Calu3 (cell line): ENCODE measurements around the gene CHAD. TPM values are rescaled to one million over a fixed set of nuclear protein-coding genes. Genes with fewer than 3 reads are reported as not detected.
A peak's percentile ranks its signal among the peaks of the same experiment; 100 is the strongest.

ENCODE experiments used
- BruUV-seq: library from RNA; stranded (reverse); fragments of 400-500 nt; replicated peaks from 2 replicates; lab custom pipeline; 2021; lab: Mats Ljungman, UMichigan
- CTCF ChIA-PET: fragments of 300-600 bp; sonication (Branson Sonifier 250); formaldehyde crosslinking; loops from one replicate; lab custom pipeline; 2022; ENCODE audit warnings: antibody characterized with exemption; lab: Charles Lee
- DNase-seq: peaks from one replicate; pipeline ENCODE4 v3.0.0; 2022
- H3K27ac Mint-ChIP-seq: one replicate; pipeline ENCODE4 v1.8.0; 2022; ENCODE audit warnings: mixed read lengths; ENCODE audit not compliant: unreplicated experiment
- H3K27me3 Mint-ChIP-seq: one replicate; pipeline ENCODE4 v1.8.0; 2022; ENCODE audit warnings: mixed read lengths; ENCODE audit not compliant: unreplicated experiment
- H3K36me3 Mint-ChIP-seq: one replicate; pipeline ENCODE4 v1.8.0; 2022; ENCODE audit warnings: mild to moderate bottlenecking, moderate library complexity, mixed read lengths; ENCODE audit not compliant: insufficient read depth, unreplicated experiment
- H3K4me1 Mint-ChIP-seq: one replicate; pipeline ENCODE4 v1.8.0; 2022; ENCODE audit warnings: mild to moderate bottlenecking, low read depth, mixed read lengths; ENCODE audit not compliant: unreplicated experiment
- H3K4me3 Mint-ChIP-seq: one replicate; pipeline ENCODE4 v1.8.0; 2022; ENCODE audit warnings: mild to moderate bottlenecking, low read depth, moderate library complexity, mixed read lengths; ENCODE audit not compliant: unreplicated experiment
- H3K9me3 Mint-ChIP-seq: one replicate; pipeline ENCODE4 v1.8.0; 2022; ENCODE audit warnings: low read depth, mixed read lengths; ENCODE audit not compliant: unreplicated experiment
- intact Hi-C: fragments of 100-400 bp; cut with micrococcal nuclease; formaldehyde crosslinking; loops from one replicate; pipeline ENCODE4 v1.10.0; 2022; ENCODE audit not compliant: unreplicated experiment
- total RNA-seq: library from RNA; stranded (reverse); gene quantifications from 2 replicates; pipeline ENCODE4 v1.2.3, GENCODE V29; 2022
- TF ChIP-seq, protein P1 (sequence below): fragments of 200-600 bp; IDR thresholded peaks from one replicate; pipeline ENCODE4 v1.8.0; 2022; ENCODE audit warnings: antibody characterized with exemption; ENCODE audit not compliant: unreplicated experiment

CHAD gene
- total RNA-seq, 1 experiment from 2014 or later: not detected

DNA sequence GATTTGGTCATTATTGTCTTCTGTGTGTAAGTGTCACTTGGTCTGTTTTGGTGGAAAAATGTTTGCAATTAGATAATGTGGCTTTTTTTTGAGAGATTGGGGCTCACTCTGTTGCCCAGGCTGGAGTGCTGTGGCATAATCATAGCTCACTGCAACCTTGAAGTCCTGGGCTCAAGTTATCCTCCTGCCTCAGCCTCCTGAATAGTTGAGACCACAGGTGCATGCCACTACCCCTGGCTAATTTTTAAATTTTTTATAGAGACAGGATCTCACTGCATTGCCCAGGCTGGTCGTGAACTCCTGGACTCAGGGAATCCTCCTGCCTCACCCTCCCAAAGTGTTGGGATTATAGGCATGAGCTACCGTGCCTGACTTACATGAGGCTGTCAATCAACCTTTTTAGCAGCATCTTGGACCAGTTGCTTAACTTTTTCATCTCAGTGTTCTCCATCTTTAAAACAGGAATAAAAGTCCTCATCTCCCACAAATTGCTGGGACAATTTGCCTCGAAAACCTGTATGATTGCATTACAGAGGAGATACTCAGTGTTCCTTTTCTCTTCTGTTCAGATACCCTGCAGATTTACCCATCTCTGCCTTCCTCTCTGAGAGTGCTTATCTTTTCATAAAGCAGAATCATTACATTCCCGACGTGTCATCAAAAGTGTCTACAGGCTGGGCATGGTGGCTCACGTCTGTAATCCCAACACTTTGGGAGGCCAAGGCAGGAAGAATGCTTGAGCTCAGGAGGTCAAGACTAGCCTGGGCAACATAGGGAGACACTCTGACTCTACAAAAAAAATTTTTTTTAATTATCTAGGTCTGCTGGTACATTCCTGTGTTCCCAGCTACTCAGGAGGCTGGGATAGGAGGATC, 23.6 kb downstream of the CHAD start:
- CTCF ChIA-PET: interaction anchor here (0.8 kb wide), 1 partner anchor 10 kb away, joined by 3 read pairs; no protein-coding TSS in a partner anchor
- Mint-ChIP-seq H3K27me3 (no peaks in the 10 kb centered on the region), H3K36me3 (peaks cover 45% of the 10 kb centered on the region), H3K4me3 (no peak overlapping the region), H3K27ac (no peak overlapping the region), H3K9me3 (no peaks in the 10 kb centered on the region), H3K4me1 (peaks cover 38% of the 10 kb centered on the region)
- intact Hi-C loops: loop anchor here (5.0 kb wide), 2 partner anchors 32 to 48 kb away; partner anchors contain the start of genes LRRC59 and RSAD1
- TF ChIP-seq, protein P1, sequence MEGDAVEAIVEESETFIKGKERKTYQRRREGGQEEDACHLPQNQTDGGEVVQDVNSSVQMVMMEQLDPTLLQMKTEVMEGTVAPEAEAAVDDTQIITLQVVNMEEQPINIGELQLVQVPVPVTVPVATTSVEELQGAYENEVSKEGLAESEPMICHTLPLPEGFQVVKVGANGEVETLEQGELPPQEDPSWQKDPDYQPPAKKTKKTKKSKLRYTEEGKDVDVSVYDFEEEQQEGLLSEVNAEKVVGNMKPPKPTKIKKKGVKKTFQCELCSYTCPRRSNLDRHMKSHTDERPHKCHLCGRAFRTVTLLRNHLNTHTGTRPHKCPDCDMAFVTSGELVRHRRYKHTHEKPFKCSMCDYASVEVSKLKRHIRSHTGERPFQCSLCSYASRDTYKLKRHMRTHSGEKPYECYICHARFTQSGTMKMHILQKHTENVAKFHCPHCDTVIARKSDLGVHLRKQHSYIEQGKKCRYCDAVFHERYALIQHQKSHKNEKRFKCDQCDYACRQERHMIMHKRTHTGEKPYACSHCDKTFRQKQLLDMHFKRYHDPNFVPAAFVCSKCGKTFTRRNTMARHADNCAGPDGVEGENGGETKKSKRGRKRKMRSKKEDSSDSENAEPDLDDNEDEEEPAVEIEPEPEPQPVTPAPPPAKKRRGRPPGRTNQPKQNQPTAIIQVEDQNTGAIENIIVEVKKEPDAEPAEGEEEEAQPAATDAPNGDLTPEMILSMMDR: no peak
- no peak for DNase-seq
- BruUV-seq: no TSS peak

DNA sequence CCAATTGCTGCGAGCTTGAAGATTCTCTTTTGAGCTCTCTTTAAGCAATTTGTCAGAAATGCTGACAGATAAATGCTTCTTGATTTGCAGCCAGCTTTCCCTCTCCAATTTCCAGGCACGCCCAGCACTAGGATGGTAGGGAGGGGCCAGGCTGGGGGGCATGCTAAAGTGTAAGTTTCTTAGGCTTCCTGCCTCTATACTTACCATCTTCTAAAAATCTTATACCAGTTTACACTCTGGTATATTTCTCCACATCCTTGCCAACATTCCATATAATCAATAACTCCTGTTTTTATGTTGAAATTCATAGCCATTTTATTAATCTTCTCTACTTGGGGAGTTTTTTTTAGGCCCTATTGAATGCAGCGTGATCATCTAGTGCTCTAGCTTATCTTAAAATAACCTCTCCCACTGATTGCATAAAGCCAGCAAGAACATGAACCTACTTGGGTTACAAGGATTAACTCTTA, 25.1 kb downstream of the CHAD start:
- TF ChIP-seq, protein P1: no peak
- no peak for DNase-seq
- peaks cover 46% of the 10 kb centered on the region for H3K36me3 Mint-ChIP-seq
- H3K27ac Mint-ChIP-seq: peak overlapping the region; percentile 62
- intact Hi-C loops: loop anchor here (5.0 kb wide), 2 partner anchors 34 to 46 kb away; partner anchors contain the start of genes LRRC59 and RSAD1
- no peaks in the 10 kb centered on the region for H3K27me3 Mint-ChIP-seq
- no TSS peak for BruUV-seq
- CTCF ChIA-PET: interaction anchor here (0.6 to 2.3 kb wide), 5 partner anchors 9 to 82 kb away, joined by 3 to 11 read pairs (median 6); partner anchors contain the start of gene LRRC59
- H3K4me3 Mint-ChIP-seq: peak overlapping the region; percentile 20
- peaks cover 52% of the 10 kb centered on the region for H3K4me1 Mint-ChIP-seq
- no peaks in the 10 kb centered on the region for H3K9me3 Mint-ChIP-seq

DNA sequence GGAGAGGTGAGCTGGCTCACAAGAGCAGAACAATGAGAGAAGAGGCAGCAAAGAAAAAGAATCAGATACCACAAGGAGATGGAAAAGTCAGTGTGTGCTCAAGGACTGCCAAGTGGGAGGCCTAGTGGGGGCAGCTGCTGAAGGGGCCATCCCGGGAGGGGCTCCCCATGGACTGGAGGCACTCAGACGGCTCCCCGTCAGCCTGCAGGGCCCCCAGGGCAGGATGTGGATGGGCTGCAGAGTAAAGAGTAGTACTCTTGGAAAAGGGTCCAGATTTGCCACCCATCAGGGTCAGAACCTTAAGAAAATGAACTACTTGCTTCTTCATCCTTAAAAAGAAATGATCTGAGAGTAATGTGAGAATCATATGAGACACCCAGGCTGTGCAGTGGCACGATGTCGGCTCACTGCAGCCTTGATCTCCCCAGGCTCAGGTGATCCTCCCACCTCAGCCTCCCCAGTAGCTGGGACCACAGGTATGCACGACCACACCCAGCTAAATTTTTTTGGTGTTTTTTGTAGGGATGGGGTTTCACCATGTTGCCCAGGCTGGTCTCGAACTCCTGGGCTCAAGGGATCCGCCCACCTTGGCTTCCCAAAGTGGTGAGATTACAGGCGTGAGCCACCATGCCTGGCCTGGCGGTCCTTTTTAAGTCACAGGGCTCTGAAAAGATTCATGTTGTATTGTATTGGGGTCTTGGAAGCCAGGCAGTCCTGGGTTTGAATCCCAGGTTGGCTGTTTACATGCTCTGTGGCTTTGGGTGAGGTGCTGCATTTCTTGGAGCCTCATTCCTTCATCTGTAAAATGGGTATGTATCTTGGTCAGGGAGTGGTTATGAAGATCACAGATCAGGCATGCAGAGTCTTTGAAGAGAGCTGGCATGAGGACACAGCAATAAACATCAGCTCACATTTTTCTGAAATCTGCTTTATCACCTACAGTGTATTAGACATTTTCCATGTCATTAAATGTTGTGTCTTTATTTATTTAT, 27.5 kb downstream of the CHAD start:
- DNase-seq: no peak
- peak overlapping the region; percentile 20 for H3K27ac Mint-ChIP-seq
- peaks cover 46% of the 10 kb centered on the region for H3K4me1 Mint-ChIP-seq
- H3K36me3 Mint-ChIP-seq: peaks cover 41% of the 10 kb centered on the region
- peak overlapping the region; percentile 12 for H3K4me3 Mint-ChIP-seq
- intact Hi-C loops: loop anchor here (2.0 to 5.0 kb wide), 3 partner anchors 14 to 44 kb away; partner anchors contain the start of genes ACSF2, LRRC59 and RSAD1
- BruUV-seq: no TSS peak
- CTCF ChIA-PET: interaction anchor here (0.8 to 1.4 kb wide), 4 partner anchors 15 to 61 kb away, joined by 3 to 8 read pairs (median 4); partner anchors contain the start of genes ACSF2 and LRRC59
- H3K9me3 Mint-ChIP-seq: no peaks in the 10 kb centered on the region
- no peaks in the 10 kb centered on the region for H3K27me3 Mint-ChIP-seq
- TF ChIP-seq, protein P1: no peak
